ENCODE data around the gene PPIP5K2.
A peak's percentile ranks its signal among the peaks of the same experiment; 100 is the strongest.

The PPIP5K2 gene

DNA sequence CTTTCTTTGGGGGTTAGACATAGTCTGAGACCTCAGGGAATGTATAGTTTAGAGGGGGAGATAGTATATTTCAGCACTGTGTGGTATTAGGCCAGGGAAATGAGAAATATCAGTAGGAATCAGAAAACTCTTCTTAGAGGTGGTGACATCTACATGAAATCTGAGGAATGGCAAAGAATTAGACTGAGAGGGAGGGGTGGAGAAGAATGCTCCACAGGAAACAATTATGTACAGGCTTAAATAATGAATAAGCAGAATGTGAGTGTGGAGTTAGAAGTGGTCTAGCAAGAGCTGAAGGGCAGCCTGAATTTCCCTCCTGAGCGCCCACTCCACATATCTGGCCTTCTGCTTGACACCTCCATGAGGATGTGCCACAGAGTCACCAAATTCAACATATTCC, 134.8 kb downstream of the PPIP5K2 start:
- DNase-seq = no peak

DNA sequence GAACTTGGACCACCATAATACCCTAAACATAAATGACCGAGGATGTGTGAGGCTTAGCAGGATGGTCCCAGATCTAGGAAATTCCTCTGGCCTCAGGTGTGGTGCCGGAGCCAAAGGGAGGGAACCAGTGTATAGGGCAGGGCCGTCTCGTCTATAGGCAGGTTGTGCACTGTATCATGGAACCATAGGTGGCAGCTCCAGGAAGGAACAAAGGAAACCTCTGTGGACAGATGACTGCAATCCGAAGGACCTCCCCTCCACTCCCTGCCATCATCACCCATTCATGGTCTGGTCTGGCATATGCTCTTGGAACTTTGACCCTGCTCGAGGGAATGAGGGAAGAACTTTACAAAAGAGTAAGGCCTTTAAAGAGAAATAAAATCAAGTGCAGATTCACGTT, 135.6 kb downstream of the PPIP5K2 start:
- no peak for DNase-seq

GRCh38 chr5:103256178-103256577, 136.1 kb downstream of the PPIP5K2 start:
- DNase-seq = no peak

DNA sequence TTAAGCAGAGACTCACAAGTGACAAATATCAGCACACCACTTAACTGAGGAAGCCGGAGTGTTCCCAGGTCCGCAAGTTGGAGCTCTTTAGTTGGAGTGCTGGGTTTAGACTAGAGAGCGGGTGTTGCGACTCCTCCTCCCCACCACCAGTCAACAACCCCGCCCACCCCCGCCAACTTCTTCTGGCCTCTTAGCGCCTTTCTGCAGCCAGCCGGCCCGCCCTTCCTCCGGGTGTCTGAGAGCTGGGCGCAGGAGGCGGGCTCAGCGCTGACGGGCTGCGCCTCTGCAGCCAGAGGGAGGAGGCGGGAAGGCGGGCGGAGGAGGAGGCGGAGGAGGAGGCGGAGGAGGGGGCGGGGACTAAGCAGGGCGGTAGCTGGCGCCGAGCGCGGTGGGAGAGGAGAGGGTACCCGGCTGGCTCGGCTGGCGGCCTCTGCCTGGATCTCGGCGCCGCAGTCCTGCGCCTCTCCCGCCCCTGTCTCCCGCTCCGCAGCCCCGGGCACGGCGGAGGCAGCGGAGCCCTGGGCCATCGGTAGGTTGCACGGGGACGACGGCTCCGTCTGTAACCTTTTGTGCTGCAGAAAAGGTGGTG, 138.4 kb downstream of the PPIP5K2 start, which contains the start of gene MACIR:
MACIR (plus strand) TSS at position 396 of the 589 bp plus-strand sequence. CDS start 17,157 bp downstream, outside the sequence.
- peak; percentile 85 to 95 for DNase-seq

GRCh38 chr5:103258957-103259704, 139.0 kb downstream of the PPIP5K2 start:
- no peak for DNase-seq

DNA sequence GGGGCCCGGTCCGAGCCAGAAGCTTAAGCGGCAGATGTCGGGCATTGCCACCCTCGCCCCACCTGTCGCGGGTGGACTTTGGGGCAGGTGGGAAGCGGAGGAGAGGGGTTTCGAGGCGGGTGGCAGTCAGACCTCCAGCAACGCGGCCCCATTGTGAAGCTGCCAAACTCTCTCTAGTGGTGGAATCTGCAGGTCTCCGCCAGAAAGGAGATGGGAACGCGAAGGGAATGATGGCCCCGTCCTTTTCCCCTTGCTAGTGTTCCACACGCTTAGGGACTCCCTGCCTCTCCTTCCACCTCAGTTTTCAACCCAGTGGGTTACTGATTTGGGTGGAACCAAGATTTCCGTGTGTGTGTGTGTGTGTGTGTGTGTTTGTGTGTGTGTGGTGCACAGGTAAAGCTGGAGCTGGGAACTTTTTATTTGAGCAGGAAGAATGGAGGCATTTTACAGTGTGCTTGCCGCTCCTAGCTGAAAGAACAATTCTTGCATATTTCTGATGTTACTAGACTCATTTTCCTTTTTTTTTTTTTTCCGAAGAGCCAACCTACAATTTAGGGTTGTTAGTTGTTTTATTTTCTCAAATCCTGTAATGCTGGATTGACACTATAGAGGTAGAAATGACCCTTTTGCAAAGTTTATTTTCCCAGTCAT, 139.7 kb downstream of the PPIP5K2 start:
- peak in 1 of 2 experiments; percentile 7 for DNase-seq

- no peak for DNase-seq
Observed at GRCh38 chr5:103260951-103261350, 140.8 kb downstream of the PPIP5K2 start.
